HCT116 (cell line): ENCODE measurements around the gene ANKS1A. TPM values are rescaled to one million over a fixed set of nuclear protein-coding genes. Genes with fewer than 3 reads are reported as not detected.

Experiments
- ATAC-seq: fragments of 200-7000 bp; cut with Tn5 transposase; 2 replicates; pipeline ENCODE4 v1.9.1; 2020; ENCODE audit warnings: mild to moderate bottlenecking, moderate library complexity
- BruUV-seq: library from RNA; stranded (reverse); fragments of 400-500 nt; replicated peaks from 2 replicates; lab custom pipeline; 2021; lab: Mats Ljungman, UMichigan
- CTCF ChIA-PET: fragments of 300-600 bp; sonication (Branson Sonifier 250); formaldehyde crosslinking; loops from one replicate; lab custom pipeline; 2021; ENCODE audit warnings: antibody characterized with exemption; lab: Charles Lee
- POLR2A ChIA-PET: fragments of 300-600, 350-600 bp; sonication (Branson Sonifier 250); formaldehyde crosslinking; loops from one replicate; lab custom pipeline; 2021; ENCODE audit warnings: antibody characterized with exemption; lab: Charles Lee
- RAD21 ChIA-PET, 2 experiments: fragments of 300-600 bp; sonication (Branson Sonifier 250); formaldehyde crosslinking; loops; one replicate each; lab custom pipeline; 2023; ENCODE audit warnings: low total read pairs in 2 of 2; ENCODE audit not compliant: uncharacterized antibody in 2 of 2, unreplicated experiment in 2 of 2, low non-redundant PET in 1 of 2; lab: Charles Lee
- DNase-seq: peaks from one replicate; pipeline ENCODE4 v3.0.0-alpha.2; 2010; ENCODE audit warnings: low read depth, low spot score
- H2AFZ ChIP-seq: fragments of 200-600 bp; shearing (Covaris generic), sonication (generic); 2 replicates; pipeline ENCODE4 v1.6.1; 2017; ENCODE audit warnings: low read depth, mixed run types, mixed read lengths, antibody characterized with exemption, low read length; ENCODE audit not compliant: poor library complexity, severe bottlenecking
- H3K27ac ChIP-seq: 2 replicates; pipeline ENCODE4 v1.5.1; 2012; ENCODE audit warnings: low read depth, low read length
- H3K27me3 ChIP-seq: fragments of 200-600 bp; sonication (generic); 2 replicates; pipeline ENCODE4 v1.6.1; 2016; ENCODE audit warnings: mixed run types, low read length, mixed read lengths; ENCODE audit not compliant: insufficient read depth
- H3K36me3 ChIP-seq, 2 experiments: fragments of 200-500 bp in 1 of 2; fragments of 200-600 bp in 1 of 2; sonication (Bioruptor generic) in 1 of 2; sonication (generic) in 1 of 2; 2 replicates each; pipeline versions ENCODE4 v1.5.1 to v1.6.1; 2014 to 2016; ENCODE audit warnings: low read length in 2 of 2, inconsistent platforms in 1 of 2, mixed read lengths in 1 of 2, mixed run types in 1 of 2; ENCODE audit not compliant: insufficient read depth in 2 of 2, control insufficient read depth in 1 of 2
- H3K4me1 ChIP-seq, 2 experiments: fragments of 200-600 bp in 1 of 2; sonication (generic) in 1 of 2; 2 replicates each; pipeline versions ENCODE4 v1.5.1 to v1.6.1; 2012 to 2017; ENCODE audit warnings: low read length in 2 of 2, inconsistent platforms in 1 of 2, mild to moderate bottlenecking in 1 of 2, mixed read lengths in 1 of 2, mixed run types in 1 of 2, moderate library complexity in 1 of 2; ENCODE audit not compliant: insufficient read depth in 2 of 2, control insufficient read depth in 1 of 2
- H3K4me2 ChIP-seq: fragments of 200-600 bp; sonication (generic); 2 replicates; pipeline ENCODE4 v1.6.1; 2017; ENCODE audit warnings: mixed run types, low read length, mixed read lengths
- H3K4me3 ChIP-seq, 2 experiments: fragments of 200-600 bp in 1 of 2; sonication (generic) in 1 of 2; replicated peaks in 1 of 2; 2 replicates each; pipeline ENCODE4 v1.5.1; 2011 to 2016; ENCODE audit warnings: low read length in 2 of 2, control low read depth in 1 of 2, low read depth in 1 of 2, mild to moderate bottlenecking in 1 of 2, mixed read lengths in 1 of 2, mixed run types in 1 of 2
- H3K79me2 ChIP-seq: fragments of 200-600 bp; sonication (generic); 2 replicates; pipeline ENCODE4 v1.6.1; 2017; ENCODE audit warnings: mild to moderate bottlenecking, mixed run types, low read length, moderate library complexity, mixed read lengths; ENCODE audit not compliant: insufficient read depth
- H3K9ac ChIP-seq: fragments of 200-600 bp; sonication (generic); 2 replicates; pipeline ENCODE4 v1.6.1; 2016; ENCODE audit warnings: low read length, mixed read lengths
- H3K9me2 ChIP-seq: fragments of 200-600 bp; sonication (generic), shearing (Covaris generic); 2 replicates; pipeline ENCODE4 v1.6.1; 2017; ENCODE audit warnings: mixed run types, mild to moderate bottlenecking, moderate library complexity; ENCODE audit not compliant: insufficient read depth
- H3K9me3 ChIP-seq, 2 experiments: fragments of 200-500 bp in 1 of 2; fragments of 200-600 bp in 1 of 2; sonication (Bioruptor generic) in 1 of 2; sonication (generic) in 1 of 2; 2 replicates each; pipeline ENCODE4 v1.6.1; 2014 to 2017; ENCODE audit warnings: low read length in 2 of 2, mixed read lengths in 2 of 2, inconsistent platforms in 1 of 2, low read depth in 1 of 2, mild to moderate bottlenecking in 1 of 2, mixed run types in 1 of 2, moderate library complexity in 1 of 2; ENCODE audit not compliant: control insufficient read depth in 1 of 2, insufficient read depth in 1 of 2
- H4K20me1 ChIP-seq: fragments of 200-600 bp; sonication (generic), shearing (Covaris generic); 2 replicates; pipeline ENCODE4 v1.6.1; 2017; ENCODE audit warnings: mixed run types, mild to moderate bottlenecking, moderate library complexity; ENCODE audit not compliant: insufficient read depth
- CEBPB ChIP-seq: IDR thresholded peaks from 2 replicates; pipeline ENCODE4 v1.6.1; 2012; ENCODE audit warnings: low read depth
- EGR1 ChIP-seq: IDR thresholded peaks from 2 replicates; pipeline ENCODE4 v1.6.1; 2012; ENCODE audit warnings: low read depth
- ELF1 ChIP-seq: IDR thresholded peaks from 2 replicates; pipeline ENCODE4 v1.6.1; 2012; ENCODE audit warnings: low read depth, borderline replicate concordance
- EZH2phosphoT487 ChIP-seq: fragments of 200-600 bp; IDR thresholded peaks from 2 replicates; pipeline ENCODE4 v1.6.1; 2018; ENCODE audit warnings: antibody characterized with exemption, borderline replicate concordance
- FOSL1 ChIP-seq: IDR thresholded peaks from 2 replicates; pipeline ENCODE4 v1.6.1; 2012; ENCODE audit warnings: low read depth
- JUND ChIP-seq: IDR thresholded peaks from 2 replicates; pipeline ENCODE4 v1.6.1; 2012
- POLR2A ChIP-seq: IDR thresholded peaks from 2 replicates; pipeline ENCODE4 v1.7.0; 2011; ENCODE audit warnings: borderline replicate concordance; ENCODE audit not compliant: insufficient read depth, insufficient read length; ENCODE audit errors: extremely low read depth
- POLR2AphosphoS5 ChIP-seq: IDR thresholded peaks from 2 replicates; pipeline ENCODE4 v1.6.1; 2011; ENCODE audit warnings: mild to moderate bottlenecking, low read depth, low read length, moderate library complexity
- SIN3A ChIP-seq: IDR thresholded peaks from 2 replicates; pipeline ENCODE4 v1.6.1; 2012; ENCODE audit warnings: low read depth
- YY1 ChIP-seq: IDR thresholded peaks from 2 replicates; pipeline ENCODE4 v1.6.1; 2011; ENCODE audit warnings: low read length, low read depth, moderate library complexity, mild to moderate bottlenecking; ENCODE audit not compliant: insufficient replicate concordance; ENCODE audit errors: extremely low read depth
- ZFX ChIP-seq: fragments of 450-650 bp; IDR thresholded peaks from 2 replicates; pipeline ENCODE4 v1.6.1; 2017
- intact Hi-C: fragments of 100-400 bp; cut with micrococcal nuclease; formaldehyde crosslinking; loops from 2 replicates; pipeline ENCODE4 v1.10.0; 2022
- total RNA-seq: library from RNA; stranded (reverse); gene quantifications from one replicate; pipeline ENCODE4 v1.2.1, GENCODE V29; 2021; ENCODE audit not compliant: unreplicated experiment
- TF ChIP-seq, protein P1 (sequence below): IDR thresholded peaks from 2 replicates; pipeline ENCODE4 v1.6.1; 2012
- TF ChIP-seq, protein P2 (sequence below): IDR thresholded peaks from 2 replicates; pipeline ENCODE4 v1.6.1; 2012
- TF ChIP-seq, protein P3 (sequence below), 3 experiments: fragments of 200-600 bp in 1 of 3; sonication (generic) in 1 of 3; IDR thresholded peaks in 2 of 3; conservative IDR thresholded peaks in 1 of 3; 2 replicates each; pipeline ENCODE4 v1.5.1; 2012 to 2017; ENCODE audit warnings: low read depth in 2 of 3, low read length in 2 of 3, antibody characterized with exemption in 1 of 3, borderline replicate concordance in 1 of 3, control low read depth in 1 of 3, mild to moderate bottlenecking in 1 of 3, mixed read lengths in 1 of 3, mixed run types in 1 of 3, moderate library complexity in 1 of 3; ENCODE audit not compliant: insufficient read depth in 1 of 3

The ANKS1A gene
- total RNA-seq, 1 experiment from 2014 or later: 20.6 TPM

DNA sequence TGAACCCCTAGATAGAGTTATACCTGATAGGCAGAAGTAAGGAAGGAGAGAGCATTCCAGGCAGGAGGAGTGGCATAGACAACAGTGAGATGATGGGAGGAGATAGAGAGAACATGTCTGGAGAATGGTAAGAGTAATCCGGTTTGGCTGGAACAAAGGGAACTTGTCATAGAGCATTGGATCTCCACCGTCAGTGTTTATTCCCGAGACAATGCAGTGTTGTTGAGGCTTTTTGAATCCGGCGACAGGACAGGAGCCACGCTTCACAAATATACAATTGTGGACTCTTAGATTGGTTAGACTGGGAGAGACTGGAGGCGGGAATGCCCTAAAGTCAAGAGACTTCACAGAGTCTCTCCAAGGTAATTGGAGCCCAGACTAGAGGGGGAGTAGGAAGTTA lies 119.8 kb downstream of the ANKS1A start:
- Histone ChIP-seq H3K4me3 (no peak overlapping the region), H3K9me2 (0 out of 2 replicates have a peak, but pooled peaks cover 5% of the 10 kb centered on the region), H3K79me2 (no peaks in the 10 kb centered on the region), H3K9ac (no peak overlapping the region), H3K27ac (no peak overlapping the region), H3K9me3 (no peaks in the 10 kb centered on the region), H4K20me1 (no peaks in the 10 kb centered on the region; the same call in 1 of the 2 replicates), H3K4me2 (no peak overlapping the region), H2AFZ (no peak overlapping the region), H3K36me3 (no peaks in the 10 kb centered on the region), H3K27me3 (no peaks in the 10 kb centered on the region), H3K4me1 (no peaks in the 10 kb centered on the region)
- no peak for DNase-seq
- TF ChIP-seq CEBPB (no peak), ELF1 (no peak), POLR2A (no peak), FOSL1 (no peak), POLR2AphosphoS5 (no peak), EGR1 (no peak), SIN3A (no peak), YY1 (no peak), JUND (no peak), EZH2phosphoT487 (no peak), ZFX (no peak)
- TF ChIP-seq, protein P1, sequence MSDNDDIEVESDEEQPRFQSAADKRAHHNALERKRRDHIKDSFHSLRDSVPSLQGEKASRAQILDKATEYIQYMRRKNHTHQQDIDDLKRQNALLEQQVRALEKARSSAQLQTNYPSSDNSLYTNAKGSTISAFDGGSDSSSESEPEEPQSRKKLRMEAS: no peak
- TF ChIP-seq, protein P2, sequence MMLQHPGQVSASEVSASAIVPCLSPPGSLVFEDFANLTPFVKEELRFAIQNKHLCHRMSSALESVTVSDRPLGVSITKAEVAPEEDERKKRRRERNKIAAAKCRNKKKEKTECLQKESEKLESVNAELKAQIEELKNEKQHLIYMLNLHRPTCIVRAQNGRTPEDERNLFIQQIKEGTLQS: no peak
- TF ChIP-seq, protein P3, sequence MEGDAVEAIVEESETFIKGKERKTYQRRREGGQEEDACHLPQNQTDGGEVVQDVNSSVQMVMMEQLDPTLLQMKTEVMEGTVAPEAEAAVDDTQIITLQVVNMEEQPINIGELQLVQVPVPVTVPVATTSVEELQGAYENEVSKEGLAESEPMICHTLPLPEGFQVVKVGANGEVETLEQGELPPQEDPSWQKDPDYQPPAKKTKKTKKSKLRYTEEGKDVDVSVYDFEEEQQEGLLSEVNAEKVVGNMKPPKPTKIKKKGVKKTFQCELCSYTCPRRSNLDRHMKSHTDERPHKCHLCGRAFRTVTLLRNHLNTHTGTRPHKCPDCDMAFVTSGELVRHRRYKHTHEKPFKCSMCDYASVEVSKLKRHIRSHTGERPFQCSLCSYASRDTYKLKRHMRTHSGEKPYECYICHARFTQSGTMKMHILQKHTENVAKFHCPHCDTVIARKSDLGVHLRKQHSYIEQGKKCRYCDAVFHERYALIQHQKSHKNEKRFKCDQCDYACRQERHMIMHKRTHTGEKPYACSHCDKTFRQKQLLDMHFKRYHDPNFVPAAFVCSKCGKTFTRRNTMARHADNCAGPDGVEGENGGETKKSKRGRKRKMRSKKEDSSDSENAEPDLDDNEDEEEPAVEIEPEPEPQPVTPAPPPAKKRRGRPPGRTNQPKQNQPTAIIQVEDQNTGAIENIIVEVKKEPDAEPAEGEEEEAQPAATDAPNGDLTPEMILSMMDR (IDR thresholded peaks at IDR 0.05 in 2 of 3, conservative IDR thresholded peaks at IDR 0.05 in 1 of 3; ENCODE audit: borderline replicate concordance in 1 of 3, insufficient read depth in 1 of 3, low read depth in 2 of 3, low read length in 2 of 3): no peak
- CTCF ChIA-PET: no interaction called here
- intact Hi-C loops: no loop called here
- POLR2A ChIA-PET: no interaction called here
- RAD21 ChIA-PET: no interaction called here
- BruUV-seq: no TSS peak
- ATAC-seq: no peak
